ENCODE measurements around the gene NSD1. TPM values are rescaled to one million over a fixed set of nuclear protein-coding genes. Genes with fewer than 3 reads are reported as not detected.

The NSD1 gene
- total and polyA plus RNA-seq, 9 of the 15 experiments (the other 6 are each of a cell fraction or from before 2014, with no cell fraction given) = 3.8 to 51.0 (median 24.7) TPM

GRCh38 chr5:177311723-177312648 is 178.4 kb downstream of the NSD1 start, which contains the start of gene MXD3 (continued):
- no peak for TF ChIP-seq ZNF3 (CRISPR knock-in tag; IDR thresholded peaks at IDR 0.05)
- peak; percentile 43 for TF ChIP-seq TBP (optimal IDR thresholded peaks at IDR 0.05; ENCODE audit: low read depth, low read length)
- peak in 1 of 2 experiments; percentile 45; a peak in 1 of 4 replicates for TF ChIP-seq TRIM24 (IDR thresholded peaks at IDR 0.05)
- TF ChIP-seq HCFC1 (IDR thresholded peaks at IDR 0.05; ENCODE audit: low read depth, low read length) = peak; percentile 22; the same call in 1 of the 2 replicates
- TF ChIP-seq FIP1L1 (IDR thresholded peaks at IDR 0.05; ENCODE audit: low read depth, low read length, poor library complexity, severe bottlenecking) = no peak
- no peak for TF ChIP-seq CHD4 (IDR thresholded peaks at IDR 0.05; ENCODE audit: insufficient read depth, insufficient replicate concordance, low read depth, low read length, poor library complexity, severe bottlenecking)
- TF ChIP-seq MCM7 (IDR thresholded peaks at IDR 0.05) = no peak
- no peak for TF ChIP-seq COPS2 (conservative IDR thresholded peaks at IDR 0.05)
- no peak for TF ChIP-seq CBFA2T3 (IDR thresholded peaks at IDR 0.05)
- TF ChIP-seq KDM2B (CRISPR knock-in tag; IDR thresholded peaks at IDR 0.05) = no peak
- peak; percentile 84 for TF ChIP-seq KLF13 (tag; IDR thresholded peaks at IDR 0.05; ENCODE audit: borderline replicate concordance, low read depth)
- no peak for TF ChIP-seq ZSCAN29 (IDR thresholded peaks at IDR 0.05)
- TF ChIP-seq TARDBP (IDR thresholded peaks at IDR 0.05) = no peak
- no peak for TF ChIP-seq ZNF780A (CRISPR knock-in tag; IDR thresholded peaks at IDR 0.05)
- no peak for TF ChIP-seq MEF2D (tag; conservative IDR thresholded peaks at IDR 0.05; ENCODE audit: low read depth)
- TF ChIP-seq, protein P1, sequence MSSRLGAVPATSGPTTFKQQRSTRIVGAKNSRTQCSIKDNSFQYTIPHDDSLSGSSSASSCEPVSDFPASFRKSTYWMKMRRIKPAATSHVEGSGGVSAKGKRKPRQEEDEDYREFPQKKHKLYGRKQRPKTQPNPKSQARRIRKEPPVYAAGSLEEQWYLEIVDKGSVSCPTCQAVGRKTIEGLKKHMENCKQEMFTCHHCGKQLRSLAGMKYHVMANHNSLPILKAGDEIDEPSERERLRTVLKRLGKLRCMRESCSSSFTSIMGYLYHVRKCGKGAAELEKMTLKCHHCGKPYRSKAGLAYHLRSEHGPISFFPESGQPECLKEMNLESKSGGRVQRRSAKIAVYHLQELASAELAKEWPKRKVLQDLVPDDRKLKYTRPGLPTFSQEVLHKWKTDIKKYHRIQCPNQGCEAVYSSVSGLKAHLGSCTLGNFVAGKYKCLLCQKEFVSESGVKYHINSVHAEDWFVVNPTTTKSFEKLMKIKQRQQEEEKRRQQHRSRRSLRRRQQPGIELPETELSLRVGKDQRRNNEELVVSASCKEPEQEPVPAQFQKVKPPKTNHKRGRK (tag; IDR thresholded peaks at IDR 0.05) = no peak
- TF ChIP-seq SMAD3 (CRISPR knock-in tag; conservative IDR thresholded peaks at IDR 0.05) = no peak
- TF ChIP-seq, protein P2, sequence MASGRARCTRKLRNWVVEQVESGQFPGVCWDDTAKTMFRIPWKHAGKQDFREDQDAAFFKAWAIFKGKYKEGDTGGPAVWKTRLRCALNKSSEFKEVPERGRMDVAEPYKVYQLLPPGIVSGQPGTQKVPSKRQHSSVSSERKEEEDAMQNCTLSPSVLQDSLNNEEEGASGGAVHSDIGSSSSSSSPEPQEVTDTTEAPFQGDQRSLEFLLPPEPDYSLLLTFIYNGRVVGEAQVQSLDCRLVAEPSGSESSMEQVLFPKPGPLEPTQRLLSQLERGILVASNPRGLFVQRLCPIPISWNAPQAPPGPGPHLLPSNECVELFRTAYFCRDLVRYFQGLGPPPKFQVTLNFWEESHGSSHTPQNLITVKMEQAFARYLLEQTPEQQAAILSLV (tag; IDR thresholded peaks at IDR 0.05) = no peak
- TF ChIP-seq FOXJ2 (tag; IDR thresholded peaks at IDR 0.05) = no peak
- TF ChIP-seq CBX3 (IDR thresholded peaks at IDR 0.05; ENCODE audit: borderline replicate concordance in 1 of 2, low read length in 2 of 2) = no peak
- TF ChIP-seq, protein P3, sequence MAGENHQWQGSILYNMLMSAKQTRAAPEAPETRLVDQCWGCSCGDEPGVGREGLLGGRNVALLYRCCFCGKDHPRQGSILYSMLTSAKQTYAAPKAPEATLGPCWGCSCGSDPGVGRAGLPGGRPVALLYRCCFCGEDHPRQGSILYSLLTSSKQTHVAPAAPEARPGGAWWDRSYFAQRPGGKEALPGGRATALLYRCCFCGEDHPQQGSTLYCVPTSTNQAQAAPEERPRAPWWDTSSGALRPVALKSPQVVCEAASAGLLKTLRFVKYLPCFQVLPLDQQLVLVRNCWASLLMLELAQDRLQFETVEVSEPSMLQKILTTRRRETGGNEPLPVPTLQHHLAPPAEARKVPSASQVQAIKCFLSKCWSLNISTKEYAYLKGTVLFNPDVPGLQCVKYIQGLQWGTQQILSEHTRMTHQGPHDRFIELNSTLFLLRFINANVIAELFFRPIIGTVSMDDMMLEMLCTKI (IDR thresholded peaks at IDR 0.05; ENCODE audit: partially characterized antibody) = no peak
- peak; percentile 43 for TF ChIP-seq TAF1 (IDR thresholded peaks at IDR 0.05; ENCODE audit: control insufficient read depth, extremely low read depth, insufficient read depth, low read length, severe bottlenecking)
- TF ChIP-seq U2AF2 (optimal IDR thresholded peaks at IDR 0.05; ENCODE audit: low read depth, low read length) = no peak
- TF ChIP-seq, protein P4, sequence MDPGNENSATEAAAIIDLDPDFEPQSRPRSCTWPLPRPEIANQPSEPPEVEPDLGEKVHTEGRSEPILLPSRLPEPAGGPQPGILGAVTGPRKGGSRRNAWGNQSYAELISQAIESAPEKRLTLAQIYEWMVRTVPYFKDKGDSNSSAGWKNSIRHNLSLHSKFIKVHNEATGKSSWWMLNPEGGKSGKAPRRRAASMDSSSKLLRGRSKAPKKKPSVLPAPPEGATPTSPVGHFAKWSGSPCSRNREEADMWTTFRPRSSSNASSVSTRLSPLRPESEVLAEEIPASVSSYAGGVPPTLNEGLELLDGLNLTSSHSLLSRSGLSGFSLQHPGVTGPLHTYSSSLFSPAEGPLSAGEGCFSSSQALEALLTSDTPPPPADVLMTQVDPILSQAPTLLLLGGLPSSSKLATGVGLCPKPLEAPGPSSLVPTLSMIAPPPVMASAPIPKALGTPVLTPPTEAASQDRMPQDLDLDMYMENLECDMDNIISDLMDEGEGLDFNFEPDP (CRISPR knock-in tag; IDR thresholded peaks at IDR 0.05) = no peak

Data from K562 (cell line).